NCI-H2227 (cell line): ENCODE data around the gene DPYD.
A peak's percentile ranks its signal among the peaks of the same experiment; 100 is the strongest.

ENCODE experiments used
- DNase-seq: peaks from one replicate; lab custom pipeline; 2025; ENCODE audit not compliant: unreplicated experiment; lab: John Stamatoyannopoulos, UW

The DPYD gene

GRCh38 chr1:97907886-97908285, 12.9 kb downstream of the DPYD start:
- no peak for DNase-seq

GRCh38 chr1:97906567-97907241, 14.1 kb downstream of the DPYD start:
- peak; percentile 47 for DNase-seq

DNA sequence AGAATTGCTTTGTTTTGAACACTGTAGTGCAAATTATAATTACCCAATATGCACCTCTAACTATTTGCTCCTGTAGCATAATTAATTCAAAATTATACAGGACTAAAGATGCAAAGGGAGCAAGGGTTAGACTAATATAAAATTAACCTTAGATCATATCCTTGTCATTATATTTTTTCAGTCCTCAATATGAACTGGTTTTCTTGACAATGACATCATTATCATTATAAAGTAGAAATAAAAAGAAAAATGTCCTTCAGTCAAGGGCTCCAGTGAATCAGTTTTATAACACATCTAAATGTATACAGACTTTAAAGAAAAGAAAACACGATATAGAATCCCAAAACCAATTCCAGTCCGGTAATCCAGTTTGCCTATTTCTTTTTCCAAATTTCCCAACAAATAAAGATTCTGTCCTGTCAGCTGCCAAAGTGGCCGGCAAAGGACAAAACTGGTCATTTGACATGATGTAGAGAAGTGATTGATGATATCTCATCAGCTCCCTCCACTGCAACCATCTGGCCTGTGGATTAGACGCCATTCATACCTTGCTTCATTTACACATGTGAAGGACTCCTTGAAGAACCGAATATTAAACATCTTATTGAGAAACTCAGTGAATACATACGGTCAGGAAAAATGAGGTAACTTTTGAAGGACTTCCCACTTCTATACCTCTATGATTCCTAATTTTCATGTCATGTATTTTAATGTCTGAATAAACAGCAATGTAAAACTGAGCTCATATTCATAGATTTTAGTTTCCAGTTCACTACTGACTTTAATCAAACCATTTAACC, 15.5 kb downstream of the DPYD start:
- DNase-seq: peak; percentile 60

GRCh38 chr1:97904534-97904933, 16.3 kb downstream of the DPYD start:
- no peak for DNase-seq

GRCh38 chr1:97903626-97904025, 17.2 kb downstream of the DPYD start:
- no peak for DNase-seq

- DNase-seq: no peak
Measured at GRCh38 chr1:97902067-97902466, 18.8 kb downstream of the DPYD start.

DNA sequence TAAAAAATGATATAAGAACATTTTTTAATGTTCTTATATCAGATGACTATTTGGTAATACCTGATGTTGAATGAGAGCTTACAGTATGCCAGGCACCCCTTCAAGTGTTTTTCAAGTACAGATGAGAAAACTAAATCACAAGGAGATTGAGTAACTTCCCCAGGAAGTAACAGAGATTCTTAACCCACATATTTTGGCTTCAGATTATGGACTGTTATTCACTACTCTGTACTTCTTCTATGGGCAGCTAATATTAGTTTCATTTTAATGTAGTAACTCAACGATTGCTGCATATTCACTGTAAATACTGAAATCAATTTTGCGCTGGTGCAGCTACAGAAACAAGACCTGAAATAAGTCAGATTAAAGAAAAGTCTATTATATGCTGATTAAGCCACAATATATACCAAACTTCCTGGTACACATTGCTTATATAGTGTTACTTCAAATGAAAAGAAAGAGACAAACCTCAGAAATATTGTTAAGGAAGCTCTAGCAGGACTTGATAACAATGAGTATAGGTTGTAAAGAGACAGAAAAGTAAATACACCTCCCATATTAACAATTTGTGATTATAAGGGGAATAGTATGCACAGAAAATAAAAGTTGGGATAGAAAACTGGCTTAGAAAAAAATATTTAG, 19.7 kb downstream of the DPYD start:
- DNase-seq: no peak

DNA sequence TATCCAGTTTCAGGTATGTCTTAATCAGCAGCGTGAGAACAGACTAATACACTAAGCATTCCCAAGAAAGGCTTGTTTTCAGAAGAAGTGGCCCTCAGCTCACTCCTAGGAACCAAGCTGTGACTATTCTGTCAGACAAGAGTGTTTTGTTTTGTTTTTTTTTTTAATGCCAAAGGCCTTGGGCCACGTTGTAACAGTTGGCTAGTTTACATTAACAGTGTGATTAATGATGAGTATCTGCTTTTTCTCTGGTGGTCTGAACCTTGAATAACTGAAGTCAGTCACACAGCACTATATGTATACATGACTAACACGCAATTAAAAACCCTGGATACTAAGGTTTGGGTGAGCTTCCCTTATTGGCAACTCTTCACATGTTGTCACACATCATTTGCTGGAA, 21.9 kb downstream of the DPYD start:
- no peak for DNase-seq

DNA sequence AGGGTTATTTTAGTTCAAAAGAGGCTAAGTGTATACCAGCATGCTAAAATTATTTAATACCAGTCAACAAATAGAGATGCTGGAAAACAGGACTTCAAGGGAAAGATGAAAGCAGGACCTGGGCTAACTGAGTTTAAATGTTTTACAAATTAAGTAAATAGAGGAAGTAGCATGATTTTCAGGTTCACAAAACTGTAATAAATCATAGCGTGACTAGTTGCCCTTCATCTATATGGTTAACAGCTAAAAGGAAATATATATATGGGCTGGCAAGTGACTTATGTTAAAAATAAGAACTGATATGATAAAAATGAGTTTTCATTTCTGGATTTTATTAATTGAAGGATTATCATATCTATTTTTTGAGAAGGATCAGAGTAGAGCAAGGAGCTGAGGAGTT, 25.6 kb downstream of the DPYD start:
- no peak for DNase-seq

DNA sequence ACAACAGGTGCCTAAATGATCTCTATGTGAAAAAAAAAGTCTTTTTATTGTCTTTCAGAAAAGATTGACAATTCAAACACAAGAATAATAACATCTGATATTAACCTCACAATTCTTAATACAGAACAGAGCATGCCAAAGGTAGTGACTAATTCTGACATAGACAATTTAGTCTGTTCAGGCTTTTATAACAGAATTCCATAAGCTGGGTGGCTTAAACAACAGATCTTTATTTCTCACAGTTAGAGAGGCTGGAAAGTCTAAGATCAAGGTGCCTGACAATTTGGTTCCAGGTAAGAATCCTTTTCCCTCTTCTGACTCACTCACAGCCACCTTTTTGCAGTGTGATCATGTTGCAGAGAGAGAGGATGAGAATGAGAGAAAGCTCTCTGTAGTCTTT, 27.0 kb downstream of the DPYD start:
- no peak for DNase-seq

GRCh38 chr1:97886199-97886598, 34.6 kb downstream of the DPYD start:
- no peak for DNase-seq

DNA sequence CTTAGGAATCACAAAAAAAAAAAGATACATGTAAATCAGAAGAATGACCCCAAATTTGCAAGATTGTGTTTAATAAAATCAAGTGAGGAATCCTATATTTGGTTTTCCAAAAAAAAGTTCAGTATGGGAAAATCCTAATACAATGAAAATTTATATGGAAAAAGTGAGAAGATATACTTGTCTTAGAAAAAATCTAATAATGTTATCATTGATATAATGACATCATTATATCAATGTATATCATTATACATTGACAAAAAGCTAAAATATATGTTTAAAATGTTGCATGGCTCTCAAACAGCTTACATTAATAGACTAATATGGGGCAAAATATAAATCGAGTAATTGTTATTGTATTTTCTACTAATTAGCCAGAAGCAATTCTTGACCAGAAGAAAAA, 37.0 kb downstream of the DPYD start:
- no peak for DNase-seq

GRCh38 chr1:97877307-97877706, 43.5 kb downstream of the DPYD start:
- DNase-seq: no peak

- no peak for DNase-seq
Measured at GRCh38 chr1:97875996-97876395, 44.8 kb downstream of the DPYD start.

DNA sequence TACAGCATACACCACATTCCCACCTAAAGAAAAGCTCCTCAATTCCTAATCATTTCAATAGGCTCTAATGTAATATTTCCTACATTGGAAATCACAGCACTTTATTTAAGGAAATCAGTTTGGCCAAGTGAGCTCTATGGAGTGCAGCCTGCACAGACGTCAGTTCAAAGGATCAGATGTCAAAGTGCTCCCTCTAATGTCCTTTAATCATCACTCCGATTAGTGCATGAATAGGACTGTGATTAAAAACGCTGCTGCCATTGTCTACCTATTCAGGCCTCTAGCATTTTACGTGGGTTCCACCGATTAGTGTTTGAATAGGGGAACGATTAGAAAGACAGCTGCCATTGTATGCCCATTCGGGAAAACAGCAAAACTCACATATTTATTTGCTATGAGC, 50.2 kb downstream of the DPYD start:
- DNase-seq: peak; percentile 73

DNA sequence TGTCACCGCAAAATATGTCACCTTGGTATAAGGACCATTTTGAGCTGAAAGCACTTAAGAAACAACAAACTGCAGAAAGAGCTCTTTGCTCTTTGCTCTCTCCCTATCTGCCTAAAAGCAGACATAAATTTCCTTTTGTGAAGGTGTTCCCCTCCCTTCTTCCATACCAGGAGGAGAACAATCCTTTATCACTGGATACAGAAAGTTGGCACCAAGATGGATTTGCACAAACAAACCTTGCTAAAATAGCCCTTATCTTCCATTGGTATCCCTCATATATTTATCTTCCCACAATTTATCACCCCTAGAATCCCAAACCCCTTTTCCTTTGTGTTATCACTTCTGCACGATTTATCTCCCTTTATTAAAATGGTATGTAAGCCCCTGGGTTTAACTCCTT, 51.4 kb downstream of the DPYD start:
- no peak for DNase-seq

DNA sequence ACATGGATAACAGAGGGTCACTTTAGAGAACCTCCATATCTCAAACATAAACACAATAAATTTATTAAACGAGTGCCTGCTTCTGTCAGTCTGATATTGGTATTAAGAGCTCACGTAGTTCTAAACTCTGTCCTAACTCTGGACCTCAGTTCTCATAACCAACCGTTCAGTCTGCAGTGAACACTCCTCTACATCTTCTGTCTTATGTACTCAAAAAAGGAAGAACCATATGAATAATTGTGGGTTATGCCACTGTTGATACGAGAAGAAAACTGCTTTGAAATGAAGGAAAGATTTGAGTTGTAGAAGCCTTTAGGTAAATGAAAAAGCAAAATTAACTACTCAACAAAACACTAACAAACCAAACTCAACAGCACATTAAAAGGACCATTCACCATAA, 53.7 kb downstream of the DPYD start:
- DNase-seq: no peak

- no peak for DNase-seq
Measured at GRCh38 chr1:97864615-97865014, 56.2 kb downstream of the DPYD start.

- no peak for DNase-seq
Measured at GRCh38 chr1:97853221-97853620, 67.6 kb downstream of the DPYD start.

- DNase-seq: no peak
Measured at GRCh38 chr1:97849345-97850340, 71.2 kb downstream of the DPYD start.

- DNase-seq: no peak
Measured at GRCh38 chr1:97845805-97846204, 75.0 kb downstream of the DPYD start.
